Activated CD8-positive, alpha-beta memory T cell treated with anti-CD3 and anti-CD28 coated beads, Interleukin-2, amount 50 U/mL, for 48 hours (primary cell): ENCODE results near the gene SSUH2.

ENCODE experiments used
- DNase-seq: peaks from one replicate; pipeline ENCODE4 v3.0.0-alpha.2; 2020

SSUH2 gene

DNA sequence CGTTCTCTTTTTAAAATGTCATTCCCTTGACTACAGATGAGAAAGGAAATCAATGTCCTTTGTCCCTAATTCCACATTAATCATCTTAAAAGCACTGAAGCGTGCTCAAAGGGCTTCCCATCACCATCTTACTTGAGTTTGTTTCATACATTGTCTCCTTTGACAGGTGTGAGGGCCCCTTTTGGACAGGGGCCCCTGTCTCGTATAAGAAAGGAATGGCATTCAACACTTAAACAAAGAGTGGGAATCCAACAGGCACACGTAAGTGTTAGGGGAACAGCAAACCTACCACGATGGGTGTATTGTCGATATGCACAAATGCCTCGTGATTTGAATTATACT lies 5.0 kb downstream of the SSUH2 start:
- DNase-seq, result no peak

DNA sequence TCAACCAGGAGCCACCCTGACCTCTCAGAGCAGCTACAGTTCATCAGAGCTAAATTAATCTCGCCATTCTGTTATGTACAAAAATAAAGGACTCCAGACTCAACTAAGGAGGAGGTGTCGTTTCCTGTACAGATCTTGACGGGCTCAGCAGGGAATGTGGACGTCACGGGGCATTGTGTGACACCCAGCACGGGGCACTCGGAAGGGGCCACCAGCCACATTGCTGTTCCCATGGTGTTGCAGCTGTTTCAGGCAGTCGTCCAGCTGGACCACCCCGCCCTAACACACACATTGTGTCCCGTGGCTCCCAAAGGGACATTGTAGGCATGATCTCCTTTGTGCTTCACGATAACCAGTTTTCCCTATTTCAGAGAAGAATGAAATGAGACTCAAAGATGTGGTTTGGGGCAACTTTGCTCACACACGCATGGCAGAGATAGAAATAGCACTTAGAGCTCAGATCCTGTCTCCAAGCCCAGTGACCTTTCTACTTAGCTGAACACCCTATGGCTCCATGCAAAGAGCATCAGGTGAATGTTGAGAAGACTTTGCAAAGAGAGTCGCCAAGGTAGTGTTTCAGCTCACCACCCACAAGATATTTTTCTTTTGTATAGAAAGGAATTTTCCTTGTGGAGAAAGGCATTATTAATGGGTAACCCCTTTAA lies 5.5 kb downstream of the SSUH2 start:
- DNase-seq, result no peak

GRCh38 chr3:8637348-8637747 lies 7.2 kb downstream of the SSUH2 start:
- DNase-seq, result no peak

GRCh38 chr3:8635631-8636030 lies 9.0 kb downstream of the SSUH2 start:
- DNase-seq, result no peak

DNA sequence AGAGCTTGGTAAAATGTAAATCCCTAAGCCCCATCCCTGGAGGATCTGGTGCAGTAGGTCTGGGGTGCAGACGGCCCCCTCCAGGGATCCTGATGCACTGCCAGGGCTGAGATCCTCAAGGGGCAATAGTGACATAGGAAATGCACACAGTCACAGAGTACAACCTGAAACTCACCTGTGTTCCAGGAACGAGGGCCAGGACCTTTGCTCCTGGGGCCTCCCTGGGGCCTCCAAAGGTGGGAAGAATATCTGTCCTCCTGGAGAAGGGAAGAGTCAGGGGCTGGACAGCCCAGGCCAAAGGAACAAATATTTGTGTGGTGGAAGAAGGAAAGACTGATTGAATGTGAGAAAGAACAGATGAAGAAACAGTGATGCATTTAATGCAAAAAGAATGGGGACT lies 9.5 kb downstream of the SSUH2 start:
- DNase-seq, result no peak

- DNase-seq, result no peak
Measured at GRCh38 chr3:8632402-8633237, 12.0 kb downstream of the SSUH2 start.

DNA sequence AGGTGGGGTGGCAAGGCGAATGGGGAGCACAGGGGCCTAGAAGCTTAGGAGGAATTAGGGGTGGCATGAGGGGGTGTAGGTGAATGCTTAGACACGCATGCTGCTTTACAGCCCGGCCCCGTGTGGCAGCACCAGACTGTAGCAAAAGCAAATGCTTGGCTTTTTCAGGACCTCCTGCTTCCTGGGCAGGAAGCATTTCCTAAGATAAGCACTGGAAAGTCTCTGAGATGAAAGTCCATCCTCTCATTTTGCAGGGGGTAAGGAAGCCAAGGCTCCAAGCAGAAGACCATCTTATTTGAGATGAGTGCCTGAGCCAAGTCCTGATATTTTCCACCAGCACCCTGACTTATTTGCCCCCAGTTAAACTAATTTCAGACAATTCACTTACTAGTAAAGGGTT lies 12.9 kb downstream of the SSUH2 start:
- DNase-seq, result no peak

GRCh38 chr3:8629151-8630021 lies 15.2 kb downstream of the SSUH2 start:
- DNase-seq, result peak; percentile 79

DNA sequence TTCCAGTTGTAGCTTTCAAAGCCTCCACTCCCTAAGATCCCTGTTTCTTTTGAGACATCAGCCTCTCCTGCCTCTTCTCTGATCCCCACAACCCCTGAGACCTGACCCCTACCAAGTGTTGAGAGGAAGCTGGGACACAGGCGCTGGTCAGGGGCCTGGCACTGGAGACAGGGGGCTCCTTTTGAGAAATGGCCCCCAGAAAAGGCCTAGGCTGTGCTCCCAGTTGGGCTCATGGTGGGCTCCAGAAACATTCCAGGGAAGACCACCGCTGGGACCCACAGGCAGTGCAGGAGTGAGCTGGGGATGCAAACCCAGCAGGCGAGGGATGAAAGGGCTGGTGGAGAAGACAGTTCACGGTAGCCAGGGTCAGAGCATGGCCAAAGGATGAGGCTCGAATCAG lies 16.6 kb downstream of the SSUH2 start:
- no peak for DNase-seq

DNA sequence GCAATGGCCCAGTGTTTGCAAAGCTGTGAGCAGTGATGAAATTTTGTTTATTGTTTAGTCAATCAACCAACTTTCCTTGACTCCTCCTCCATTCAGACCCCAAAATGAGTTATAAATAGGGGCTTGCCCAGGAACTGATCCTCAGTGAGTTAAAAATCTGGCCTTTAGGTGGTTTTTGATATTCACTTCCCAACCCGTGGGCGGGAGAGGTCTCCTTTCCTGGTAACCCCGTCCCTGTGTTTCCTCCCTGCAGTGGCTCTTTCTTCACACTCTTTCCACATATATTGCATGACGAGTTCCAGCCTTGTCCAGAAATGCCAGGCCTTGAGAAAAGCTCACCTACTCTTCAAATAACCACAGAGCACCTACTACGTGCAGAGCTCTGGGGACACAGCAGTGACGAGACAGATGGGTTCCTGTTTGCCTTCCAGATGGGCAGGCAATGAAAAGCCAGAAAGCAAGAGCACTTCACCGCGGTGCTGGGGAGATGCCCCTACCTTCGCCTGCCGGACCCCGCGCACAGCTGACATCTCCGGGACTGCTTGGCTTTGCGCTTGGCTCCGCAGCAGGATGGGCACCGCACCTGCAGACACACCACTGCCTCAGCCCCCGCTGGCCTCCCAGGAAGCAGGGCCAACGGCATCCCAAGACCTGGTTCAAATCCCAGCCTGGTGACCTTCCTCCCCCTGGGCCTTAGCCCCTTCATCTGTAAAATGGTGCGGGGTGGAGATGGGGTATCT lies 17.2 kb downstream of the SSUH2 start:
- no peak for DNase-seq

GRCh38 chr3:8625991-8626390 lies 18.6 kb downstream of the SSUH2 start:
- no peak for DNase-seq

DNA sequence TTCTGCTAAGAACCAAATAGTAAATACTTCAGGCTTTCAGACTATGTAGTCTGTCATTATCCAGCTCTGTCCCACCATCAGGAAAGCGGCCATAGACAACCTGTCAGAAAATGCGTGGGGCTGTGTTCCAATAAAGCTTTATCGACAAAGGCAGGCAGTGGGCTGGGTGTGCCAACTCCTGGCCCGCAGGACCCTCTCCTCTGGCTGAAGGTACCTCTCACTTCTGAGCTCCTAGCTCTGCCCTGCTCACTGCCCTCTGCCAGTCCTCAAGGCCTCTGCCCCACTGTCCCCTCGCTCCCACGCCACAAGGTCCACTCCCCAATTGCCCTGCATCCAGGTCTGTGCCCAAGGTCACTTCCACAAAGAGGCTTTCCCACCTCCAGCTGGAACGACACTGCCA lies 20.0 kb downstream of the SSUH2 start:
- DNase-seq, result no peak

GRCh38 chr3:8623741-8624140 lies 20.9 kb downstream of the SSUH2 start:
- no peak for DNase-seq

GRCh38 chr3:8622873-8623691 lies 21.5 kb downstream of the SSUH2 start:
- peak; percentile 74 for DNase-seq

- DNase-seq, result no peak
Measured at GRCh38 chr3:8621872-8622271, 22.7 kb downstream of the SSUH2 start.

DNA sequence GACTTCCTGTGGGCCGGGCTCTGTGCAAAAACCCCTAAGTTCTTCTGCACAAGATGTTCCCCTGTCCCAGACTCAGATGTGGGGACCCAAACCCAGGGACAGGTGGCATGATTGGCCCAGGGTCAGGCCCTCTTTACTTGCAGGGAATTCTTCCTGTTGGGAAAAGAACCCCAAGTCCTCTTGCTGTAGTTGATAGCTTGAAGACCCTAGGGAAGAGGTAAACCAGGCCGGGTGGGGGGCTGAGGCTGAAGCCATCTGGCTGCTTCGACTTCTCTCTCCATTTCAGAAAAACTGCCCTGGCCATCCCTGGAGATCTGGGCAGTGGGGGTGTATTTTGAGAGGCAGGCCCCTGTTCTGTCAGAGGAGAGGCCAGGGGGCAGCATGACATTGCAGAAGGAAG lies 23.5 kb downstream of the SSUH2 start:
- DNase-seq, result peak; percentile 12

- DNase-seq, result no peak
Measured at GRCh38 chr3:8619548-8619947, 25.1 kb downstream of the SSUH2 start.

DNA sequence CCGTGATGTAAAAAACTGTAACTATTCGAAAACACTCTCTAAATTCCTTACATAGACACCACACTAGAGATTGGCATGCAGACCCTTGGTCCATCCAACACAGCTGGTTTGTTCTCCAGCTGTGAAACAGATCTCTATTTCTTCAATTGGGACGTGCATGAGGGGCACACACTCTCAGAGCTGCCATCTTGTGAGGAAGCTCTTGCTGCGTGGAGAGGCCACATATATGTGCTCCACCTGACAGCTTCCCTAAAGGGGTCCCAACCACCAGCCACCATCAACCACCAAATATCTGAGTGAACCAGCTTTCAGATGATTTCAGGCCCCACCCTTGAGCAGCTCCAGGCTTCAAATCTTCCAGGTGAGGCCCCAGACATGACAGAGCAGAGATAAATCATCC lies 25.6 kb downstream of the SSUH2 start:
- no peak for DNase-seq

- no peak for DNase-seq
Measured at GRCh38 chr3:8617921-8618320, 26.7 kb downstream of the SSUH2 start.

- no peak for DNase-seq
Measured at GRCh38 chr3:8610951-8611350, 33.6 kb downstream of the SSUH2 start.

DNA sequence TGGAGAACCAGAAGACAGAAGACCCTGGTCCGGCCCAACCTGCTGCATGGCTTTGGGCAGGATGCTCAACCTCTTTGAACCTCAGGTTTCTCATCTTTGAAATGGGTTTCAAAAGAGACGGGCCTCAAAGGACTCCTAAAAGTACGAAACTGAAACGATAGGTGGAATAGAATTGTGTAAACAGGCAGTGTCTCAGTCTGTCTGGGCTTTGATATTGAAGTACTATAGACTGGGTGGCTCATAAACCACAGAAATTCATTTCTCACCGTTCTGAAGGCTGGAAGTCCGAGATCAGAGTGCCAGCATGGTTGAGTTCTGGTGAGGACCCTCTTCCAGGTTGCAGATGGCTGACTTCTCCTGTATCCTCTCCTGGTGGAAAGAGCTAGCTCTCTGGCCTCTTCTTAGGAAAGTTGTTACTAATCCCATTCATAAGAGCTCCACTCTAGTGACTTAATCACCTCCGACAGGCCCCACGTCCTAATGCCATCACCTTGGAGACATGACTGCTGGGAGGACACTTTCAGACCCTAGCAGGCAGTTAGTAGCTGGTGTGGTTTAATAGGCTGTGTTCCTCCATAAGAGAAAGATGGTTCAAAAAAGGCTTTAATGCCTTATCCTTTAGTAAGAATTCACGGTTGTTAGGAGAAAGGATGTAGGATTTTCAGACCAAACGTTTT lies 35.7 kb downstream of the SSUH2 start:
- DNase-seq, result no peak
